GM06990 (cell line): ENCODE measurements around the gene FN1.

Experiments used
- DNase-seq: peaks from one replicate; pipeline ENCODE4 v3.0.0-alpha.2; 2011; ENCODE audit not compliant: insufficient read length; ENCODE audit errors: extremely low read depth
- H3K27me3 ChIP-seq: replicated peaks from 2 replicates; pipeline ENCODE4 v1.6.0; 2011; ENCODE audit warnings: low read length; ENCODE audit not compliant: control insufficient read depth, insufficient read depth
- H3K36me3 ChIP-seq: 2 replicates; pipeline ENCODE4 v1.5.1; 2011; ENCODE audit warnings: low read length; ENCODE audit not compliant: control insufficient read depth, insufficient read depth
- H3K4me3 ChIP-seq: replicated peaks from 2 replicates; pipeline ENCODE4 v1.5.1; 2011; ENCODE audit warnings: low read depth, mild to moderate bottlenecking, control low read depth, low read length
- TF ChIP-seq, protein P1 (sequence below): IDR thresholded peaks from 2 replicates; pipeline ENCODE4 v1.5.1; 2011; ENCODE audit warnings: low read length, control low read depth, mild to moderate bottlenecking, inconsistent platforms; ENCODE audit not compliant: insufficient read depth, poor library complexity, severe bottlenecking

FN1 gene

DNA sequence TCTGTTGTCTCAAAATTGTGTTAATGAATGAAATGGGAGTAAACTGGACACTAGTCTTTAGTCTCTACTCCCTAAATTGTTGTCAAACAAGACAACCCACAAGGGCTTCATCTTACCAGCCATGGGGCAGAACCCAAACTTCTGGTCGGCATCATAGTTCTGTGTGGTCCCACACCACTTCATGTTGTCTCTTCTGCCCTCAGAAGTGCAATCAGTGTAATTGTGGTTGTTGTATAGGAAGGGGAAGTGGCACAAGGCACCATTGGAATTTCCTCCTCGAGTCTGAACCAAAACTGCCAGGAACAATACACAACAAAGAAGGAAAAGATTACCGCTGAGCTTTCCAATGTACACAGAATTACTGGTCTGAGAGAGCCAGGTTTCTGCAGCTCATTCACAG lies 12.6 kb downstream of the FN1 start:
- no peak for DNase-seq
- Histone ChIP-seq H3K4me3 (no peak overlapping the region), H3K36me3 (no peaks in the 10 kb centered on the region), H3K27me3 (no peaks in the 10 kb centered on the region; the same call in 1 of the 2 replicates)
- TF ChIP-seq, protein P1, sequence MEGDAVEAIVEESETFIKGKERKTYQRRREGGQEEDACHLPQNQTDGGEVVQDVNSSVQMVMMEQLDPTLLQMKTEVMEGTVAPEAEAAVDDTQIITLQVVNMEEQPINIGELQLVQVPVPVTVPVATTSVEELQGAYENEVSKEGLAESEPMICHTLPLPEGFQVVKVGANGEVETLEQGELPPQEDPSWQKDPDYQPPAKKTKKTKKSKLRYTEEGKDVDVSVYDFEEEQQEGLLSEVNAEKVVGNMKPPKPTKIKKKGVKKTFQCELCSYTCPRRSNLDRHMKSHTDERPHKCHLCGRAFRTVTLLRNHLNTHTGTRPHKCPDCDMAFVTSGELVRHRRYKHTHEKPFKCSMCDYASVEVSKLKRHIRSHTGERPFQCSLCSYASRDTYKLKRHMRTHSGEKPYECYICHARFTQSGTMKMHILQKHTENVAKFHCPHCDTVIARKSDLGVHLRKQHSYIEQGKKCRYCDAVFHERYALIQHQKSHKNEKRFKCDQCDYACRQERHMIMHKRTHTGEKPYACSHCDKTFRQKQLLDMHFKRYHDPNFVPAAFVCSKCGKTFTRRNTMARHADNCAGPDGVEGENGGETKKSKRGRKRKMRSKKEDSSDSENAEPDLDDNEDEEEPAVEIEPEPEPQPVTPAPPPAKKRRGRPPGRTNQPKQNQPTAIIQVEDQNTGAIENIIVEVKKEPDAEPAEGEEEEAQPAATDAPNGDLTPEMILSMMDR, result no peak

DNA sequence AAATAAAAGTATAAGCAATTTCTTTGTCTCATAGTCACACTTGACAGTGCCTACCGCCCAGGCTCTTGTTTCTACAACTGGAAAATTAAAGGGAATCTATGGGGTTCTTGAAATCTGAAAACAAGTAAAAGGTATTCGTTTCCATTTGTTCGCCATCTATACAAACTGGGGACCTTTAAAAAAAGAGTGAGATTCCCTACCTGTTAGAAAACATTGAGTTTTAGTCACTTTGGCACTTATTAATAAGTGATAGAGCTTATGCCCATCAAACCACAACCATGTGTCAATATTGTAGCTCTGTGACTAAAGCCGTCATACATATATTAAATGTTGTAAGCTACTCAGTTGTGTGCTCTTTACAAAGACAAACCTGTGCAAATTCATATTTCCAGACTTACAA lies 13.2 kb downstream of the FN1 start:
- no peak overlapping the region for H3K4me3 ChIP-seq
- no peak for DNase-seq
- TF ChIP-seq, protein P1, result no peak

DNA sequence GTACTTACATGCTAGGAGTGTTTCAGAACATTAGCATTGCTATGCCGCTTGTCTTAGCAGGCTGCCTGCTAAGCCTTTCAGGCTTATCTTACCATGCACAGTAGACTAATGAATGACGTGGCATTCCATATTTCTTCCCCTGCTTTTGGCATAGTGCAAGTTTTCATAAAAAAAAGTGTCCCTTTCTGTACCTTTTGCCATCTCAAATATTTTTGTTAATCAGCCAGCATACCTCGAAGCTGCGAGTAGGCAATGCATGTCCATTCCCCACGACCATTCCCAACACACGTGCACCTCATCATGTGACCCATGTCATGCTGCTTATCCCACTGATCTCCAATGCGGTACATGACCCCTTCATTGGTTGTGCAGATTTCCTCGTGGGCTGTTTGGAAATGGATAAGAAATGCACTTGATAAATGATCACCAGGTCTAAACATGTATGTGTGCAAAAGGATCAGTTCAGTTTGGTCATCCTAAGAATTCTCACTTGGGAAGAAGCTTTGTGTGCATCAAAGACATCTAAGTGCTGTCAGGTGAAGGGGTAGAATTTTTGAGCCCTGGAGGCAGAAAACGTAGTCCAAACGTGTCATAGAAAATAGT lies 13.9 kb downstream of the FN1 start:
- no peak for DNase-seq
- Histone ChIP-seq H3K4me3 (no peak overlapping the region), H3K27me3 (no peaks in the 10 kb centered on the region; the same call in 1 of the 2 replicates), H3K36me3 (no peaks in the 10 kb centered on the region)
- TF ChIP-seq, protein P1, result no peak

More for the DNA sequence above, 13.2 kb downstream of the FN1 start:
- Histone ChIP-seq H3K27me3 (no peaks in the 10 kb centered on the region; the same call in 1 of the 2 replicates), H3K36me3 (no peaks in the 10 kb centered on the region)

DNA sequence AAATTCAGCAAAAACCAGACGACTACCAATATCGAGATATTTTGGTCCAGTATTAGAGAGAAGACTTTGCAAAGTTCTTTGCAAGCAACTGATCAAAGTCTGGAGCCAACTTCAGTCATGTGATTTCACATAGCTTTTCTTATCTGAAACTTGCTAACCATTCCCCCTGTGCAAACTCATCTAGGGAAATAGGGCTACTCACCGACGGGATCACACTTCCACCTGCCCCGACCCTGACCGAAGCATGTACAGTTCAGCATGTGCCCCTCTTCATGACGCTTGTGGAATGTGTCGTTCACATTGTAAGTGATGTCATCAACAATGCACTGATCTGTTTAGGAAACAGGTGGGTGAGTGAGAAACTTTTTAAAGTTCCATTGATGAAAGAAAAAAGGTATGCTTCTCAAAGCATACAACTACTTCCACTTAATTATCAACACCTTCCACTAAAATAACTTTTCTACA lies 15.4 kb downstream of the FN1 start:
- no peaks in the 10 kb centered on the region; the same call in 1 of the 2 replicates for H3K27me3 ChIP-seq
- H3K4me3 ChIP-seq, result no peak overlapping the region
- no peaks in the 10 kb centered on the region for H3K36me3 ChIP-seq
- DNase-seq, result no peak
- TF ChIP-seq, protein P1, result no peak

DNA sequence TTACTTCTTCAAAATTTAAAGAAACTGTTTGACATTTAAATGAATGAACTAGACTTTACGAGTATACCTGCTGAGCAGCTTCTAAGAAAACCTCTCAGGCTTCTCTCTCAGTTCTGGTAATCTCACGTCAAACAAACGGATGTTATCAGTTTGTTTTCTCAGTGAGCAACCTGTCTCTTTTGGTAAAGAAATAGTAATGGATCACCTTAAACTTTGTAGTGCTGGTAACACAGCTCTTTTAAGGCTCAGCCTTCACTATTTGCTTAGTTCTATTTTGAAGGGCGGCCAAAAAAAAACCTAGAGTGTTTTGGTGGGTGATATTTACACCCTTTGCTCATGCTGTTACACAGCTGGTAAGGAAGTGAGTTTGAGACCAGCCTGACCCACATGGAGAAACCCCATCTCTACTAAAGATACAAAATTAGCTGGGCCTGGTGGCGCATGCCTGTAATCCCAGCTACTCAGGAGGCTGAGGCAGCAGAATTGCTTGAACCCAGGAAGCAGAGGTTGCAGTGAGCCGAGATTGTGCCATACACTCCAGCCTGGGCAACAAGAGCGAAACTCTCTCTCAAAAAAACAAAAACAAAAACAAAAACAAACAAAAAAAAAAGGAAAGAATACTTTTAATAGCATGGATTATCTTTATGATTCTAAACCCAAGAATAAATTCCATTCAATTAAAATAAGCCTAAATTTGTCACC lies 15.9 kb downstream of the FN1 start:
- no peaks in the 10 kb centered on the region for H3K36me3 ChIP-seq
- no peak for DNase-seq
- TF ChIP-seq, protein P1, result no peak
- no peak overlapping the region for H3K4me3 ChIP-seq
- H3K27me3 ChIP-seq, result no peaks in the 10 kb centered on the region; the same call in 1 of the 2 replicates
